Astrocyte (in vitro differentiated cells and primary cell): ENCODE results near the gene CDS2.

Source experiments
- EZH2 ChIP-seq: IDR thresholded peaks from 2 replicates; pipeline ENCODE4 v1.6.1; 2012; ENCODE audit warnings: mild to moderate bottlenecking, low read length, inconsistent platforms; ENCODE audit not compliant: insufficient read depth
- TF ChIP-seq, protein P1 (sequence below): IDR thresholded peaks from 2 replicates; pipeline ENCODE4 v1.5.1; 2011; ENCODE audit warnings: low read depth, mild to moderate bottlenecking, inconsistent platforms, low read length, moderate library complexity; ENCODE audit not compliant: insufficient read depth

DNA sequence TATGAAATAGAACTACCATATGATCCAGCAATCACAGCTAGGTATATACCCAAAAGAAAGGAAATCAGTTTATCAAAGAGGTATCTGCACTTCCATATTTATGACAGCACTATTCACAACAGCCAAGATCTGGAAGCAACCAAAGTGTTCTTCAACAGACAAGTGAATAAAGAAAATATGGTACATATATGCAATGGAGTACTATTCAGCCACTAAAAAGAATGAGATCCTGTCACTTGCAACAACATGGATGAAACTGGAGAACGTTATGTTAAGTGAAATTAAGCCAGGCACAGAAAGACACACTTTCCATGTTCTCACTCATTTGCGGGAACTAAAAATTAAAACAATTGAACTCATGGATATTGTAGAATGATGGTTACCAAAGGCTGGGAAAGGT lies 22.3 kb upstream of the CDS2 start:
- TF ChIP-seq, protein P1, sequence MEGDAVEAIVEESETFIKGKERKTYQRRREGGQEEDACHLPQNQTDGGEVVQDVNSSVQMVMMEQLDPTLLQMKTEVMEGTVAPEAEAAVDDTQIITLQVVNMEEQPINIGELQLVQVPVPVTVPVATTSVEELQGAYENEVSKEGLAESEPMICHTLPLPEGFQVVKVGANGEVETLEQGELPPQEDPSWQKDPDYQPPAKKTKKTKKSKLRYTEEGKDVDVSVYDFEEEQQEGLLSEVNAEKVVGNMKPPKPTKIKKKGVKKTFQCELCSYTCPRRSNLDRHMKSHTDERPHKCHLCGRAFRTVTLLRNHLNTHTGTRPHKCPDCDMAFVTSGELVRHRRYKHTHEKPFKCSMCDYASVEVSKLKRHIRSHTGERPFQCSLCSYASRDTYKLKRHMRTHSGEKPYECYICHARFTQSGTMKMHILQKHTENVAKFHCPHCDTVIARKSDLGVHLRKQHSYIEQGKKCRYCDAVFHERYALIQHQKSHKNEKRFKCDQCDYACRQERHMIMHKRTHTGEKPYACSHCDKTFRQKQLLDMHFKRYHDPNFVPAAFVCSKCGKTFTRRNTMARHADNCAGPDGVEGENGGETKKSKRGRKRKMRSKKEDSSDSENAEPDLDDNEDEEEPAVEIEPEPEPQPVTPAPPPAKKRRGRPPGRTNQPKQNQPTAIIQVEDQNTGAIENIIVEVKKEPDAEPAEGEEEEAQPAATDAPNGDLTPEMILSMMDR = no peak
- TF ChIP-seq EZH2 = no peak
